ENCODE measurements around the gene ZNF362.

Gene ZNF362

GRCh38 chr1:33244143-33244808, 12.0 kb upstream of the ZNF362 start:
- FAIRE-seq (peak; percentile 23), DNase-seq (ENCODE audit: low spot score) (no peak)

- FAIRE-seq, result no peak
- no peak for DNase-seq (ENCODE audit: low spot score)
Observed at GRCh38 chr1:33244809-33245186, 11.5 kb upstream of the ZNF362 start.

GRCh38 chr1:33246171-33246570, 10.1 kb upstream of the ZNF362 start:
- DNase-seq (ENCODE audit: low spot score) (no peak), FAIRE-seq (no peak)

GRCh38 chr1:33247545-33247944, 8.7 kb upstream of the ZNF362 start:
- DNase-seq (ENCODE audit: low spot score), result no peak
- FAIRE-seq, result no peak

GRCh38 chr1:33248244-33248643, 8.0 kb upstream of the ZNF362 start:
- FAIRE-seq, result no peak

GRCh38 chr1:33249422-33249821, 6.9 kb upstream of the ZNF362 start:
- FAIRE-seq (no peak), DNase-seq (ENCODE audit: low spot score) (no peak)

More at GRCh38 chr1:33248244-33248643, 8.0 kb upstream of the ZNF362 start:
- DNase-seq (ENCODE audit: low spot score), result no peak

- DNase-seq (ENCODE audit: low spot score), result no peak
- FAIRE-seq, result no peak
Observed at GRCh38 chr1:33250217-33250616, 6.1 kb upstream of the ZNF362 start.

- DNase-seq (ENCODE audit: low spot score) (no peak), FAIRE-seq (no peak)
Observed at GRCh38 chr1:33250724-33251123, 5.6 kb upstream of the ZNF362 start.

- DNase-seq (ENCODE audit: low spot score), result no peak
- FAIRE-seq, result no peak
Observed at GRCh38 chr1:33254491-33254890, 1.8 kb upstream of the ZNF362 start.

- DNase-seq (ENCODE audit: low spot score) (peak; percentile 44), FAIRE-seq (no peak)
Observed at GRCh38 chr1:33255347-33256220, 708 bp upstream of the ZNF362 start.

- no peak for FAIRE-seq
- DNase-seq (ENCODE audit: low spot score), result no peak
Observed at GRCh38 chr1:33256221-33256470, 146 bp upstream of the ZNF362 start.

GRCh38 chr1:33257207-33257771, 997 bp downstream of the ZNF362 start:
- DNase-seq (ENCODE audit: low spot score) (peak; percentile 36), FAIRE-seq (no peak)

GRCh38 chr1:33257772-33258712, 1.8 kb downstream of the ZNF362 start:
- DNase-seq (ENCODE audit: low spot score), result no peak

GRCh38 chr1:33258788-33259274, 2.5 kb downstream of the ZNF362 start:
- FAIRE-seq, result no peak
- no peak for DNase-seq (ENCODE audit: low spot score)

More at GRCh38 chr1:33257772-33258712, 1.8 kb downstream of the ZNF362 start:
- FAIRE-seq, result no peak

GRCh38 chr1:33259879-33260278, 3.6 kb downstream of the ZNF362 start:
- peak; percentile 27 for FAIRE-seq
- DNase-seq (ENCODE audit: low spot score), result no peak

GRCh38 chr1:33260439-33260838, 4.1 kb downstream of the ZNF362 start:
- no peak for DNase-seq (ENCODE audit: low spot score)
- FAIRE-seq, result no peak

GRCh38 chr1:33261344-33261743, 5.1 kb downstream of the ZNF362 start:
- no peak for FAIRE-seq
- no peak for DNase-seq (ENCODE audit: low spot score)

GRCh38 chr1:33263890-33264504, 7.7 kb downstream of the ZNF362 start:
- FAIRE-seq, result no peak
- DNase-seq (ENCODE audit: low spot score), result no peak

- FAIRE-seq (no peak), DNase-seq (ENCODE audit: low spot score) (no peak)
Observed at GRCh38 chr1:33265780-33266605, 9.7 kb downstream of the ZNF362 start.

- DNase-seq (ENCODE audit: low spot score) (no peak), FAIRE-seq (no peak)
Observed at GRCh38 chr1:33266766-33267165, 10.5 kb downstream of the ZNF362 start.

Measured in urothelium cell line (cell line).